CD4-positive, alpha-beta T cell treated with Interleukin-4 for 1 hour (primary cell): ENCODE data around the gene RNF8.

Experiments used
- DNase-seq, 2 donors: peaks; one replicate each; pipeline ENCODE4 v3.0.0-alpha.2; 2020 to 2022

Gene RNF8

GRCh38 chr6:37362101-37362828 is 8.5 kb downstream of the RNF8 start:
- DNase-seq: no peak

DNA sequence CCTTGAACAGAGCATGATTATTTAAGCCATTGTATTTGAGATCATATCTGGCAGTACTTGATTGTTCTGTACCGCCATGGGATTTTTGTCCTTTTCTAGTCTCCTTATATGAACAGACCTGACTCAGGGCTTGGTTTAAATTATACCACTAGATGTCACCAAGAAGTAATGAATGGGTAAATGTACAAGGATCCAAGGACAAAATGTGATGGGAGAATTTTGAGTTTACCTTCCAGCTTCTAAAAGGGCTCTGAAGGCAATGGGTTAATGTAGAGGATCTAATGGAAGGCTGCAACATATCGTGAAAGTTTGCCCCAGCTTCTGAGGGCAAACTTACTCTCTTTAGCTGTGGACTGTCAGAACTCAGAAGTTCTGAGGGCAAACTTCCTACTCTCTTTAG is 12.0 kb downstream of the RNF8 start:
- no peak for DNase-seq

GRCh38 chr6:37366910-37367309 is 13.1 kb downstream of the RNF8 start:
- no peak for DNase-seq

DNA sequence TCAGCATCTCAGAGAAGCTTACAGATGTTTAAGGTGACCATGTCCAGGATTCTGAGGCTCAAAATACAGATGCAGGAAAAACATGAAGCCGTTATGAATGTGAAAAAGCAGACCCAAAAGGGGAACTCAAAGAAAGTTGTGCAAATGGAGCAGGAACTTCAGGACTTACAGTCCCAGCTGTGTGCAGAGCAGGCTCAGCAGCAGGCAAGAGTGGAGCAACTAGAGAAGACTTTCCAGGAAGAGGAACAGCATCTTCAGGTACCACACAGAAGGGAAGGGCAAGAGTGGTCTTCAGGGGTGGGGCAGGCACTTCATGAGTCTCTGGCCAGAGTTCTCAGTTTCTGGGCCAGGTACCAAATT is 15.2 kb downstream of the RNF8 start:
- DNase-seq: no peak

GRCh38 chr6:37369321-37370201 is 15.8 kb downstream of the RNF8 start:
- no peak for DNase-seq

DNA sequence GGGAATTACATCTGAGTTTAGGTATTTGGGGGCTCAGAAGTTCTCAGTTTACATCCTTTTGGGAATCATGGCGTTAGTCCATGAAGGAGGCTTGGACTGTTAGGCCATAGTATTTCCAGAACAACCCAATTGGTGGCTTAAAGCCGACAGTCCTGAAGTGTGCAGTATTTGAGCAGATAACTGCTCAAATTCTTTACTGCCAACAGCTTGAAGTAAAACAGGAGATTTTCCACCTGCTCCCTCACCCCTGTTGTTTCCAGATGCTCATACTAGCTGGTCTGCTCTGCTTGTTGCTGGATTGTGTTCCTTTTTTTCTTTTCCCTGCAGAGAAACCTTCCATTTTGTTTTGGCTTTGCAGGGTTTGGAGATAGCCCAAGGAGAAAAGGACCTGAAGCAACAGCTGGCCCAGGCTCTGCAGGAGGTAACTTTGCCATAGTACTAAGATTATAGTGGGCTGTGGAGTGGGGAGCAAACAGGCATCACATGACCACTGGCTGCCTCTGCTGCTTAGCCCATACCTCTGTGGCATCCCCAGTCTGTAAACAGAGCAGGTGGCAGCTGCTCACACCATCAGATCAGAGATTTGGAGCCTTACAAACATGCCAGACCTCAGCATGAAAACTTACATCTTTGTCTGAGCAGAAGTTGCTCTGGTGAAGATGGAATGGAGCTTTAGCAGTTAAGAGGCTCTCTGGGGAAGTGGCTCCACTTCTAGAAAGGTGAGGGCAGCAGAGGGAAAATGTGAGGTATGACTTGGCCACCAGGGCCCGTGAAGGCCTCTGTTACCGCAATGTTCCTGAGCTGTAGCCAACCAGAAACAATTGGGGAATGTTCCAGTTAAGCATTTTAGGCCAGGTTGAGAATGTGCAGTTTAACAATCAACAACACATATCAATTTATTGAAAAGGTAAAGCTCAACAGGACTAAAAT is 17.6 kb downstream of the RNF8 start:
- no peak for DNase-seq

DNA sequence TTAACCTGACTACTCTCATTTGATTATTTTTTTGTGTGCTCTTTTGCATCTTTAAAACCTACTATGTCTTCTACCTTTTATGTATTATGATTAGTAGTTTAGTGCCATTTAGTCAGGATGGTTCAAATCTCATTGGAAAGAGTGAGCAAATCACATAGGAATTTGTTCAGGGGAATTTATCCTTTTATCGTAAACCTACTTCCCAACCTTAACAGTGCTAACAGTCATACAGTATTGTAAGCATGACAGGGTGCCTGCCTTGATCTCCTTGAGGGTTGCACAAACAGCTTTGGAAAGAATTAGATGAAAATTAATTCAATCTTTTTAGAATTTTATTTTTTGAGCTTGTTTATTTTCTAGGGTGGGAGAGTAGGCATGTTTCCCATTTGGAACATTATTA is 18.3 kb downstream of the RNF8 start:
- DNase-seq: no peak

- DNase-seq: no peak
Measured at GRCh38 chr6:37373822-37374471, 20.2 kb downstream of the RNF8 start.

DNA sequence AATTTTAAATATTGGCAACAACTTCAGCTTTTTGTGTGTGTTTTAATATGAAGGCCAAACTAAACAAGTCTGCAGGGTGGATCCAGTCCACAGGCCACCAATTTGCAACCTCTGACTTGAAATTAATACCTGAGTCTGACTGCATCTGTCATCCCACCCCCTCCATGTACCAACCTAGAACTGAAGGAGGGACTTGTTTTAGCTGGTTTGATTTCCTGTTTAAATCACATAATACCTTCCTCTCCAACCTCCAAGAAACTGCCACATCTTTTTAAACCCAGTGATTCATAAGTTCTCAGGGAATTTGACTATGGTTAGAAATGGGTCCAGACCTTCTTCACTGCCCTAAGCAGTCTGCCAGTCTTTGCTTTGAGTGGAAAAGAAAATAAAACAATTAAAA is 21.6 kb downstream of the RNF8 start:
- DNase-seq: no peak

GRCh38 chr6:37376078-37376743 is 22.4 kb downstream of the RNF8 start:
- no peak for DNase-seq

- DNase-seq: peak; percentile 15 to 61
Measured at GRCh38 chr6:37381579-37381978, 27.8 kb downstream of the RNF8 start.

DNA sequence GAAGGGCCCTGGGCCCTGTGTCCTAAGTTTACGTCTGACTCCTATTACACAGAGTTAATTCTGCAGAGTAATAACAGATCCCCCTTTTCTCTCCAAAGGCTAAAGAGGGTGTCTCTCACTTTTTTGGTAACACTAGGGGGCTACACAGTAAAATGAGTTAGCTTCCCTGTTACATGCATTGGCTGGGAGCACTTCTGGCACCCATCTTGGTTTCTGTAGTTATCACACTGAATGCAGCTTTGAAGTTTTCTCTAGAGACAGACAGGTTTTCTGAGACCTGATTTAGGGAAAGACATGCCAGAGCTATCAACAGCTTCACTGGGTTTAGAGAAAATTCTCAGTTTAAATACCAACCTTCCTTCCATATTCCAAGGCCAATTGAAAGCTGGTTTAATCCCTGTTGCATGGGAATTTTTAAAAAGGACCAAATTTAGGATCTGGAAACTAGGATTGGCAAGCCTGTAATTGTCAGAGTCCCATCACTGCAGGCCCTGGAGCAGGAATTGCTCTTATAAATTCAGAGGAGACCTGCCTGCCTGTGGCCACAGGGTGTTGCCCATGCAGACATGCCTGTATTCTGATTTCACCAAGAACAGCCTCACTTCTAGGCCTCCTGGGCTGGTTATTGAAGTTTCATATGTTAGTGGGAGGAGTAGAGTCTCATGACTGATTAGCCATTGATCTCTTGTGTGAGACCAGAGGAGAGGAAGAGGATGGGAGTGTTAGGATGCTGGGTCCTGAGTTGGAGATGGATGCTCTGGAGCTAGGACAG is 29.4 kb downstream of the RNF8 start:
- DNase-seq: no peak

- no peak for DNase-seq
Measured at GRCh38 chr6:37388578-37388977, 34.8 kb downstream of the RNF8 start.

GRCh38 chr6:37389857-37390256 is 36.1 kb downstream of the RNF8 start:
- no peak for DNase-seq

- no peak for DNase-seq
Measured at GRCh38 chr6:37391120-37391519, 37.3 kb downstream of the RNF8 start.

DNA sequence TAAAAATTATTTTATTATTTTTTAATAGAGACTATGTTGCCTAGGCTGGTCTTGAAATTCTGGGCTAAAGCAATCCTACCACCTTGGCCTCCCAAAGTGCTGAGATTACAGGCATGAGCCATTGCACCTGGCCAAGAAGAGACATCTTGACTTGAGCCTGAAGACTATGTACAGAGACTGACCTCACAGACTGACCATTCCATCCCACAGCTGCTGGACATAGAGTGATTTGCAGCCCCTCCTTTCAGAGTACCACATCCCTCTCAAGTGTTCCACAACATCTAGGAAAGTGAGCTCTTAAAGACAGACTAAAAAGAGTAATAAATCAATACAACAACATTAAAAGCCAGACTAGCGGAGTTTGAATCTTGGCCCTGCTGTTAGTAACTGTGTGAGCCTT is 39.0 kb downstream of the RNF8 start:
- no peak for DNase-seq

DNA sequence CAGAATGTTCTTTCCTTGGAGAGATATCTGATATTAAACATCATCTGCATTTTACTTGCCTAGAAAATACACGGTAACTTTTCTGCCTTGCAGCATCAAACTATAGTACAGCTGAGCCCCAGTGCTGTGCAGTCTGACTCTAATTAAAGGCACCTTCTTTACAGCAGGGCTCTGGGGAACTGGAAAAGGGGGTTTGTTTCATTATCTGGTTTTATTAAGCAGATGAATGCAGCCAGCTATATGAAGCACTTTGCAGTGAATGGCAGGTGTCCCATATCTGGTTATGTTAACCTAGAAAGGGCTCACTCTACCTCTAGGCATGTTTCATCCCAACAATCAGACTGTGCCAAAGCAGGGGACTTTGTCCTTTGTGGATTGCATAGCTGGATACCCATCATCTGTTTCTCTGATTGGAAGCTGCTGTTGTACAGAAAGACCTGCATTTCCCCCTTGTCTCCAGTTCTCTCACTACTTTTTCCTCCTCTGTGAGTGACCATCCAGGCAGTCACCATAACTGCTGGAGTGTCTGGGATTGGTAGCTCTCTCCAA is 39.7 kb downstream of the RNF8 start:
- no peak for DNase-seq

DNA sequence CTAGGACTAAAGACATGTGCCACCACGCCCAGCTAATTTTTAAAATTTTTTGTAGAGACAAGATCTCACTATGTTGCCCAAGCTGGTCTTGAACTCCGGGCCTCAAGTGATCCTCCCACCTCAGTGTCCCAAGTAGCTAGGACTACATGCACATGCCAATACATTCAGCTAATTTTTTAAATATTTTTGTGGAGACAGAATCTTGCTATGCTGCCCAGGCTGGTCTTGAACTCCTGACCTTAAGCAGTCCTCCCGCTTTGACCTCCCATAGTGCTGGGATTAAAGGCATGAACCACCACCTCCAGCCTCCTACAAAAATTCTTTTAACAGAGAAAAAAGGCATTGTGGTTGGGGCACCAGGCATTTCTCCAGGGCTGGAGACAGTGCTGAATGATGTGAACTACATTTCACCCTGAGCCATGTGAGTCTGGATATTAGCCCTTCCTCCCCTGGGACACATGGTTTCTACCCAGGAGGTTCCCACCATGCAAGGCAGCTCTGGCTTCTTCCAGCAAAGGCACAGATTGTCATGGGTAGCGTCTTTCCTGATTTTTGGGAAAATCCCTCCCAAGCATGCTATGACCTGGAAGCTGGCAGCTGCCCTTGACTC is 42.9 kb downstream of the RNF8 start:
- no peak for DNase-seq

DNA sequence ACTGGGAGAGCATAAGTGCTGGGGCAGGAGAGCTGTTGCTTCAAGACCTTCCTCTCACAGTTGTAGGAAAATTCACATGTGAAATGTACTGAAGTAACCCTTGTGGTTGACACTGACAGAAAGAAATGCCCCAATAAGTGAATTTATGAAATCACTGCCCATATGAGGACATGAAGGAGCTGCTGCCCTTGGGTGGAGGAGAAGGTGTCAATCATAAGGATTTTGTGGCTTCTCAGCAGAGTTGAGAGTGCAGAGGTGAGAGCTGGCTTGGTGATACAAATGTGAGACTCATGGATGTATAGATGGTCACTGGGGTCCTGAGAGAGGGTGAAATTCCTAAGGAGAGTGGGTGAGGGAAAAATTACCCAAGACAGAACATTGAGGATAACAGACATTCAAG is 45.3 kb downstream of the RNF8 start:
- DNase-seq: no peak

DNA sequence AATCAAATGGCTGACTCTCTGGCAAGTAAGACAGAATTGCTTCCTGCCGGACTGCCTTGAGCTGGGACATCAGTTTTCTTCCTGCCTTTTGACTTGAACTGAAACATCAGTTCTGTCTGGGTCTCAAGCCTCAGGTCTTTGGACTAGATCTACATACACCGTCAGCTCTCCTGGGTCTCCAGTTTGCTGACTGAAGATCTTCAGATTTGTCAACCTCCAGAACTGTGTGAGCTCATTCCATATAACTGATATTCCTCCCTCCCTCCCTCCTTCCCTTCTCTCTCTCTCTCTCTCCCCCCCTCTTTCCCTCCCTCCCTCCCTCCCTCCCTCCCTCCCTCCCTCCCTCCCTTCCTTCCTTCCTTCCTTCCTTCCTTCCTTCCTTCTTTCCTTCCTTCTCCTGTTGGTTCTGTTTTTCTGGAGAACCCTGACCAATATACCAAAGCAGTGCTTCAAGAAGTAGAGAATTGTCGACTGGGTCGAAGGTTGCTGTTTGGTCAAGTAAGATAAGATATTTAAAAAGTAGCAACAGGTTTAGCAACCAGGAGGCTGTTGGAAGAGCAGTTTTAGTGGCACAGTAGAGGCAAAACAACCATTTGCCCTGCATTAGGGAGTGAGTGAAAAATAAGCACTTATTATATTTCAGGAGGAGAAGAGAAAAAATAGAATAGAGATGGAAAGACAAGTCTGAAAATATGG is 46.2 kb downstream of the RNF8 start:
- no peak for DNase-seq
